GM18502 (cell line): Measurements from ENCODE around the gene GDF10.
A peak's percentile ranks its signal among the peaks of the same experiment; 100 is the strongest.

ENCODE experiments used
- ATAC-seq: cut with Tn5 transposase; IDR thresholded peaks from one replicate; pipeline ENCODE4 v1.9.1; 2021; ENCODE audit warnings: mild to moderate bottlenecking; ENCODE audit not compliant: unreplicated experiment, poor library complexity

Gene GDF10

GRCh38 chr10:47299611-47300428 lies at the start of gene GDF10:
GDF10 (plus strand) TSS chr10:47300197; CDS start chr10:47300652, 455 bp downstream.
- no peak for ATAC-seq

GRCh38 chr10:47252093-47252780 lies 47.8 kb upstream of the GDF10 start:
- ATAC-seq = no peak

- no peak for ATAC-seq
These were observed 46.9 kb upstream of the GDF10 start for GRCh38 chr10:47253030-47253637.

GRCh38 chr10:47253651-47254375 lies 46.2 kb upstream of the GDF10 start:
- ATAC-seq = no peak

- ATAC-seq = no peak
These were observed 45.4 kb upstream of the GDF10 start for GRCh38 chr10:47254611-47255010.

GRCh38 chr10:47255033-47255813 lies 44.8 kb upstream of the GDF10 start:
- ATAC-seq = no peak

GRCh38 chr10:47255866-47256265 lies 44.1 kb upstream of the GDF10 start:
- ATAC-seq = no peak

GRCh38 chr10:47256751-47257336 lies 43.2 kb upstream of the GDF10 start:
- no peak for ATAC-seq

GRCh38 chr10:47257396-47258120 lies 42.4 kb upstream of the GDF10 start:
- no peak for ATAC-seq

- ATAC-seq = no peak
These were observed 41.1 kb upstream of the GDF10 start for GRCh38 chr10:47258921-47259320.

GRCh38 chr10:47259466-47259865 lies 40.5 kb upstream of the GDF10 start:
- ATAC-seq = no peak

- peak; percentile 8 for ATAC-seq
These were observed 39.4 kb upstream of the GDF10 start for GRCh38 chr10:47260505-47261111.

GRCh38 chr10:47261121-47261520 lies 38.9 kb upstream of the GDF10 start:
- peak; percentile 99 for ATAC-seq

GRCh38 chr10:47261556-47261955 lies 38.4 kb upstream of the GDF10 start:
- ATAC-seq = no peak

GRCh38 chr10:47262606-47263533 lies 37.1 kb upstream of the GDF10 start:
- ATAC-seq = no peak

- ATAC-seq = no peak
These were observed 35.2 kb upstream of the GDF10 start for GRCh38 chr10:47264797-47265281.

GRCh38 chr10:47266602-47267001 lies 33.4 kb upstream of the GDF10 start:
- ATAC-seq = no peak
